ENCODE measurements around the gene C1orf232.

Gene C1orf232

GRCh38 chr1:26130695-26131094, 38.1 kb downstream of the C1orf232 start:
- no peak overlapping the region for H3K4me3 ChIP-seq (replicated peaks; ENCODE audit: low read depth, low read length)
- no peak for TF ChIP-seq CTCF (IDR thresholded peaks at IDR 0.05; ENCODE audit: low read length, missing control alignments)
- DNase-seq (ENCODE audit: low read depth): no peak

GRCh38 chr1:26129778-26130177, 39.0 kb downstream of the C1orf232 start:
- TF ChIP-seq CTCF (IDR thresholded peaks at IDR 0.05; ENCODE audit: low read length, missing control alignments): no peak
- no peak for DNase-seq (ENCODE audit: low read depth)

GRCh38 chr1:26127235-26128163, 41.3 kb downstream of the C1orf232 start:
- no peak overlapping the region for H3K4me3 ChIP-seq (replicated peaks; ENCODE audit: low read depth, low read length)
- TF ChIP-seq CTCF (IDR thresholded peaks at IDR 0.05; ENCODE audit: low read length, missing control alignments): no peak
- DNase-seq (ENCODE audit: low read depth): peak; percentile 38

More at GRCh38 chr1:26129778-26130177, 39.0 kb downstream of the C1orf232 start:
- no peak overlapping the region for H3K4me3 ChIP-seq (replicated peaks; ENCODE audit: low read depth, low read length)

- peak; percentile 62 for DNase-seq (ENCODE audit: low read depth)
- no peak overlapping the region for H3K4me3 ChIP-seq (replicated peaks; ENCODE audit: low read depth, low read length)
- no peak for TF ChIP-seq CTCF (IDR thresholded peaks at IDR 0.05; ENCODE audit: low read length, missing control alignments)
These were observed 42.3 kb downstream of the C1orf232 start for GRCh38 chr1:26126321-26127084.

- DNase-seq (ENCODE audit: low read depth): no peak
- no peak overlapping the region for H3K4me3 ChIP-seq (replicated peaks; ENCODE audit: low read depth, low read length)
- TF ChIP-seq CTCF (IDR thresholded peaks at IDR 0.05; ENCODE audit: low read length, missing control alignments): no peak
These were observed 42.8 kb downstream of the C1orf232 start for GRCh38 chr1:26125946-26126320.

GRCh38 chr1:26125382-26125781, 43.4 kb downstream of the C1orf232 start:
- TF ChIP-seq CTCF (IDR thresholded peaks at IDR 0.05; ENCODE audit: low read length, missing control alignments): no peak

More at GRCh38 chr1:26125382-26125781, 43.4 kb downstream of the C1orf232 start:
- no peak for DNase-seq (ENCODE audit: low read depth)
- no peak overlapping the region for H3K4me3 ChIP-seq (replicated peaks; ENCODE audit: low read depth, low read length)

Data from fibroblast of pulmonary artery (primary cell).